ENCODE results near the gene NPTX1.

Gene NPTX1

DNA sequence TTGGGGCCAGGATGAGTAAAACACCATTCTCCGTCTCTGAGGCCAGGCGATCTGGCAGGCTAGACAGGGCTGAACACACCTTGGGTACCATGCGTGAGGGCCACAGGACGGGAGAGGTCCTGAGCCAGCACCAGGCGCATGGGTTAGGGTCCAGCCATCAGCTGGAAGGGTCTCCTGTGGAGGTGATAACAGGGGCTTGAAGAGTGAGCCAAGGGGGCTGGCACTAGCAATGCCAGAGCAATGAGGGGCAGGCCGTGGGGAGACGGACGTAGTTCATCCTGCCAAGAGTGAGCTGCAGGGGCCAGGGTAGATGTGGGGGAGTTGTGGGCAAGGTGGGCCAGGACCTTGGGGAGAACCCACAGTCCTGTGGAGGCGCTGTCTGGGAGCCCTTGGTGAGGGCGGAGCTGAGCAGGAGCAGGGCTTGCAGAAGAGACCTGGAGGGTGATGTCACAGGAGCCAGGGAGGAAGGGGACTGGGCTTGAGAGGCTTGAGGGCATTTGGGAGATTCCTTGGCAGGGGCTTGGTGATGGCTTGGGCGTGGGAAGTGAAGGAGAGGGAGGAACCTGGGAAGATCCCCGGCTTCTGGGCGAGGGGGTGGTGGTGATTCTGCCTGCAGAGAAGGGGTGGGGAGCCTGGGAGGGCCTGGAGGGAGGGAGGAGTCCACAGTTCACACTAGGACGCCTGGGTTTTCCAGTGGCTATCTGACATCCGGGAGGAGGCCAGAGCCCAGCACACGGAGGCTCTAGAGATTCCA lies 6.3 kb upstream of the NPTX1 start:
- TF ChIP-seq, protein P1, sequence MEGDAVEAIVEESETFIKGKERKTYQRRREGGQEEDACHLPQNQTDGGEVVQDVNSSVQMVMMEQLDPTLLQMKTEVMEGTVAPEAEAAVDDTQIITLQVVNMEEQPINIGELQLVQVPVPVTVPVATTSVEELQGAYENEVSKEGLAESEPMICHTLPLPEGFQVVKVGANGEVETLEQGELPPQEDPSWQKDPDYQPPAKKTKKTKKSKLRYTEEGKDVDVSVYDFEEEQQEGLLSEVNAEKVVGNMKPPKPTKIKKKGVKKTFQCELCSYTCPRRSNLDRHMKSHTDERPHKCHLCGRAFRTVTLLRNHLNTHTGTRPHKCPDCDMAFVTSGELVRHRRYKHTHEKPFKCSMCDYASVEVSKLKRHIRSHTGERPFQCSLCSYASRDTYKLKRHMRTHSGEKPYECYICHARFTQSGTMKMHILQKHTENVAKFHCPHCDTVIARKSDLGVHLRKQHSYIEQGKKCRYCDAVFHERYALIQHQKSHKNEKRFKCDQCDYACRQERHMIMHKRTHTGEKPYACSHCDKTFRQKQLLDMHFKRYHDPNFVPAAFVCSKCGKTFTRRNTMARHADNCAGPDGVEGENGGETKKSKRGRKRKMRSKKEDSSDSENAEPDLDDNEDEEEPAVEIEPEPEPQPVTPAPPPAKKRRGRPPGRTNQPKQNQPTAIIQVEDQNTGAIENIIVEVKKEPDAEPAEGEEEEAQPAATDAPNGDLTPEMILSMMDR (IDR thresholded peaks at IDR 0.05; ENCODE audit: low read depth, low read length): no peak
- Histone ChIP-seq H3K36me3 (no peaks in the 10 kb centered on the region), H3K9me3 (no peaks in the 10 kb centered on the region), H3K4me1 (peaks cover 21% of the 10 kb centered on the region), H3K27me3 (peaks cover 18% of the 10 kb centered on the region), H3K4me3 (ENCODE audit: low read depth, low read length) (no peak overlapping the region)
- DNase-seq: no peak

DNA sequence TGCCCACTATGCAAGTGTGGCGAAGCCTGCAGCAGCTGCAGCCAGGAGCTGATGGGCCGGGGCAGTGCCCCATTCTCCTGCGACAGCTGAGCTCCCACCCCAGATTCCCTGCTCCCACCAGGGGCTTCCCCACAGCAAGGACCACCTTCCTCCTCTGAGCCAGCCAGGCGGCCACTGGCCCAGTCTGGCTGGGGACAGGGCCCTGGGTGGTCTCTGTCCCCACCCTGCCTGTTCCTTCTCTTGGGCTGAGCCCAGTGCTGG lies 5.6 kb upstream of the NPTX1 start:
- H3K27me3 ChIP-seq: peaks cover 25% of the 10 kb centered on the region
- H3K36me3 ChIP-seq: no peaks in the 10 kb centered on the region
- H3K4me3 ChIP-seq (ENCODE audit: low read depth, low read length): no peak overlapping the region
- DNase-seq: no peak
- peaks cover 18% of the 10 kb centered on the region for H3K4me1 ChIP-seq
- H3K9me3 ChIP-seq: no peaks in the 10 kb centered on the region
- TF ChIP-seq, protein P1 (IDR thresholded peaks at IDR 0.05; ENCODE audit: low read depth, low read length): no peak

DNA sequence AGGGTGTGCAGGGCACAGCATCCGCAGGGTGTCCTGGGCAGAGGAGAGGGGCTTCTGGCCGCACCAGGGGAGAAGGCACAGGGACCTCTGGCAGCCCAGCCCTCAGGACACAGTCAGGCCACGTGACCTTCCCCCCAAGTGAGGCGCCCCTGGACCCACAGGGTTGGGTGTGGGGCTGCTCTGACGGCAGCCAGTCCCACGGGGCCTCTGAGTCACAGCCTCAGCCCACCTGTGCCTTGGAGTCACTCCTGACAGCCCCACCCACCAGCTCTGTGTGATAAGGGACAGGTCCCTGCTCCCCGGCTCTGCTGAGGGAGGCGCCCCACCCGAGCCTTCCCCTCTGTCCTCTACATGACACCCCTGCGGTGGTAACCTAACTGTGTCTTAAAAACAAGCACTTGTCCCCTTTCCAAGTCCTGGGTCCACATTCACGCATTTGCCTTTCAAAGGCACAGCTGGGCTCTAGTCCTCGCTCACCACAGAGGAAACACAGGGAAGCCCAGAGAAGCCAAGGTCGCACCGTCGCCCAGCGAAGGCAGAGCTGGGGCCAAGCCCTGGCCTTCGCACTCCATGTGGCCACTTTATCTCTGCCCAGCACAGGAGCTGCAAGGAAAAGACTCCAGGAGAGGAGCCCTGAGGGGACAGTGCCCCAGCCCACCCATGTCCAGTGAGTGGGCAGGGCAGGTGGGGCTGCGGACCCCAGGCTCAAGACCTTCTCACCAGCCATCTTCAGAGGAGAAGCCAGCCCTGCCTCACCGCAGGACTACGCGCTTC lies 5.1 kb upstream of the NPTX1 start:
- Histone ChIP-seq H3K27me3 (peaks cover 30% of the 10 kb centered on the region), H3K4me3 (ENCODE audit: low read depth, low read length) (no peak overlapping the region), H3K9me3 (no peaks in the 10 kb centered on the region), H3K36me3 (no peaks in the 10 kb centered on the region), H3K4me1 (peaks cover 13% of the 10 kb centered on the region)
- TF ChIP-seq, protein P1 (IDR thresholded peaks at IDR 0.05; ENCODE audit: low read depth, low read length): no peak
- DNase-seq: peak; percentile 8

DNA sequence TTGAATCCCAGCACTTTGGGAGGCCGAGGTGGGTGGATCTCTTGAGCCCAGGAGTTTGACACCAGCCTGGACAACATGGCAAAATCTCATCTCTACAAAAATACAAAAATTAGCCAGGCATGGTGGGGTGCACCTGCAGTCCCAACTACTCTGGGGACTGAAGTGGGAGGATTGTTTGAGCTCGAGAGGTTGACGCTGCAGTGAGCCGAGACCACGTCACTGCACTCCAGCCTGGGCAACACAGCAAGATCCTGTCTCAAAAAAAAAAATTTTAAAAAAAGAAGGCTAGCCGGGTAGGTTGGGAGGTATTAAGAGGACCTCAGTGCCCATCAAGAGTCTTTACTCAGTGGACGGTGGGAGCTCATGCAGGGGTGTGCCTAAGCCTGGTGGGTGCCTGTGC lies 3.8 kb upstream of the NPTX1 start:
- H3K4me3 ChIP-seq (ENCODE audit: low read depth, low read length): no peak overlapping the region
- TF ChIP-seq, protein P1 (IDR thresholded peaks at IDR 0.05; ENCODE audit: low read depth, low read length): no peak
- H3K27me3 ChIP-seq: peaks cover 42% of the 10 kb centered on the region
- no peak for DNase-seq
- no peaks in the 10 kb centered on the region for H3K9me3 ChIP-seq
- no peaks in the 10 kb centered on the region for H3K36me3 ChIP-seq
- H3K4me1 ChIP-seq: peaks cover under 1% of the 10 kb centered on the region

DNA sequence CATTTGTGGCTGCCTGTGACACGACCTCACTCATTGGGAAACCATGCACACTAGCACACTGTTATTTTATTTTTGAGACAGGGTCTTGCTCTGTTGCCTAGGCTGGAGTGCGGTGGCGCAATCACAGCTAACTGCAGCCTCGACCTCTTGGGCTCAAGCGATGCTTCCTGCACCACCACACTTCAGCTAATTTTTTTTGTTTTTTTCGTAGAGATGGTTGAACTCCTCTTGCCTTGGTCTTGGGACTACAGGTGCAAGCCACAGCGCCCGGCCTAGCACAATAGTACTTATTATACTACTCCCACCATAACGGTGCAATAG lies 2.8 kb upstream of the NPTX1 start:
- no peaks in the 10 kb centered on the region for H3K36me3 ChIP-seq
- H3K4me3 ChIP-seq (ENCODE audit: low read depth, low read length): no peak overlapping the region
- TF ChIP-seq, protein P1 (IDR thresholded peaks at IDR 0.05; ENCODE audit: low read depth, low read length): no peak
- H3K4me1 ChIP-seq: no peaks in the 10 kb centered on the region
- DNase-seq: no peak
- H3K9me3 ChIP-seq: no peaks in the 10 kb centered on the region
- H3K27me3 ChIP-seq: peaks cover 53% of the 10 kb centered on the region
